ENCODE measurements around the gene CSMD2. TPM values are rescaled to one million over a fixed set of nuclear protein-coding genes. Genes with fewer than 3 reads are reported as not detected.

The CSMD2 gene
- polyA plus RNA-seq, 1 of the 3 experiments (the other 2 are of a cell fraction), result not detected

GRCh38 chr1:33948291-33948690 lies 216.7 kb downstream of the CSMD2 start:
- no peaks in the 10 kb centered on the region for H3K27me3 ChIP-seq (ENCODE audit: insufficient read depth)
- no peak overlapping the region for H2AFZ ChIP-seq (ENCODE audit: low read depth)
- WGBS (ENCODE audit: low lambda C conversion rate), result 55% methylated on average over 3 of the region's 3 CpGs
- no peak for DNase-seq
- H3K9me2 ChIP-seq, result no peaks in the 10 kb centered on the region
- no peaks in the 10 kb centered on the region; a peak in 1 of 4 replicates for H3K4me1 ChIP-seq (ENCODE audit: control insufficient read depth in 1 of 2, insufficient read depth in 2 of 2, low read depth in 1 of 2, low read length in 1 of 2)
- POLR2A ChIA-PET, result no interaction called here
- H4K20me1 ChIP-seq (ENCODE audit: insufficient read depth), result no peaks in the 10 kb centered on the region
- H3K79me2 ChIP-seq (ENCODE audit: insufficient read depth), result no peaks in the 10 kb centered on the region
- H3K36me3 ChIP-seq (replicated peaks in 1 of 2; ENCODE audit: control insufficient read depth in 1 of 2, insufficient read depth in 2 of 2, low read length in 1 of 2), result no peaks in the 10 kb centered on the region
- no peaks in the 10 kb centered on the region for H3K9me3 ChIP-seq
- no peak overlapping the region for H3K4me2 ChIP-seq
- H3K4me3 ChIP-seq (ENCODE audit: low read depth in 2 of 2, low read length in 1 of 2), result no peak overlapping the region
- H3F3A ChIP-seq (replicated peaks; ENCODE audit: insufficient read depth), result no peaks in the 10 kb centered on the region
- CTCF ChIA-PET, result interaction anchor here (0.8 kb wide), 1 partner anchor 224 kb away, joined by 3 read pairs; no protein-coding TSS in a partner anchor
- no peak overlapping the region for H3K27ac ChIP-seq (ENCODE audit: low read depth in 2 of 2, low read length in 1 of 2)
- no peak overlapping the region for H3K9ac ChIP-seq
- TF ChIP-seq, protein P1, sequence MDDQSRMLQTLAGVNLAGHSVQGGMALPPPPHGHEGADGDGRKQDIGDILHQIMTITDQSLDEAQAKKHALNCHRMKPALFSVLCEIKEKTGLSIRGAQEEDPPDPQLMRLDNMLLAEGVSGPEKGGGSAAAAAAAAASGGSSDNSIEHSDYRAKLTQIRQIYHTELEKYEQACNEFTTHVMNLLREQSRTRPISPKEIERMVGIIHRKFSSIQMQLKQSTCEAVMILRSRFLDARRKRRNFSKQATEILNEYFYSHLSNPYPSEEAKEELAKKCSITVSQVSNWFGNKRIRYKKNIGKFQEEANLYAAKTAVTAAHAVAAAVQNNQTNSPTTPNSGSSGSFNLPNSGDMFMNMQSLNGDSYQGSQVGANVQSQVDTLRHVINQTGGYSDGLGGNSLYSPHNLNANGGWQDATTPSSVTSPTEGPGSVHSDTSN (IDR thresholded peaks at IDR 0.05), result no peak
- TF ChIP-seq RCOR1 (IDR thresholded peaks at IDR 0.05; ENCODE audit: low read length), result no peak
- no peak for TF ChIP-seq YY1 (IDR thresholded peaks at IDR 0.05; ENCODE audit: low read depth)
- TF ChIP-seq, protein P2, sequence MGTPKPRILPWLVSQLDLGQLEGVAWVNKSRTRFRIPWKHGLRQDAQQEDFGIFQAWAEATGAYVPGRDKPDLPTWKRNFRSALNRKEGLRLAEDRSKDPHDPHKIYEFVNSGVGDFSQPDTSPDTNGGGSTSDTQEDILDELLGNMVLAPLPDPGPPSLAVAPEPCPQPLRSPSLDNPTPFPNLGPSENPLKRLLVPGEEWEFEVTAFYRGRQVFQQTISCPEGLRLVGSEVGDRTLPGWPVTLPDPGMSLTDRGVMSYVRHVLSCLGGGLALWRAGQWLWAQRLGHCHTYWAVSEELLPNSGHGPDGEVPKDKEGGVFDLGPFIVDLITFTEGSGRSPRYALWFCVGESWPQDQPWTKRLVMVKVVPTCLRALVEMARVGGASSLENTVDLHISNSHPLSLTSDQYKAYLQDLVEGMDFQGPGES (IDR thresholded peaks at IDR 0.05; ENCODE audit: low read depth, low read length), result no peak
- TF ChIP-seq NRF1 (IDR thresholded peaks at IDR 0.05; ENCODE audit: low read depth, low read length), result no peak
- TF ChIP-seq SIN3A (IDR thresholded peaks at IDR 0.05; ENCODE audit: borderline replicate concordance, low read depth, low read length), result no peak
- TF ChIP-seq ZBTB33 (IDR thresholded peaks at IDR 0.05; ENCODE audit: borderline replicate concordance, low read depth), result no peak
- TF ChIP-seq TCF12 (IDR thresholded peaks at IDR 0.05), result no peak
- no peak for TF ChIP-seq RXRA (IDR thresholded peaks at IDR 0.05; ENCODE audit: borderline replicate concordance, low read depth)
- no peak for TF ChIP-seq SMC3 (IDR thresholded peaks at IDR 0.05; ENCODE audit: low read depth, low read length)
- TF ChIP-seq, protein P3, sequence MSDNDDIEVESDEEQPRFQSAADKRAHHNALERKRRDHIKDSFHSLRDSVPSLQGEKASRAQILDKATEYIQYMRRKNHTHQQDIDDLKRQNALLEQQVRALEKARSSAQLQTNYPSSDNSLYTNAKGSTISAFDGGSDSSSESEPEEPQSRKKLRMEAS (IDR thresholded peaks at IDR 0.05; ENCODE audit: low read depth), result no peak
- no peak for TF ChIP-seq MEF2A (IDR thresholded peaks at IDR 0.05; ENCODE audit: borderline replicate concordance, low read depth)
- no peak for TF ChIP-seq ELF1 (IDR thresholded peaks at IDR 0.05)

GRCh38 chr1:33946836-33947235 lies 218.2 kb downstream of the CSMD2 start:
- no peaks in the 10 kb centered on the region for H3K9me2 ChIP-seq
- H3K4me3 ChIP-seq (ENCODE audit: low read depth in 2 of 2, low read length in 1 of 2), result no peak overlapping the region
- H3K9ac ChIP-seq, result no peak overlapping the region
- H3K79me2 ChIP-seq (ENCODE audit: insufficient read depth), result no peaks in the 10 kb centered on the region
- ChIA-PET CTCF (no interaction called here), POLR2A (no interaction called here)
- H3K27me3 ChIP-seq (ENCODE audit: insufficient read depth), result no peaks in the 10 kb centered on the region
- H3K36me3 ChIP-seq (replicated peaks in 1 of 2; ENCODE audit: control insufficient read depth in 1 of 2, insufficient read depth in 2 of 2, low read length in 1 of 2), result no peaks in the 10 kb centered on the region
- 31% methylated on average over 2 of the region's 2 CpGs for WGBS (ENCODE audit: low lambda C conversion rate)
- H2AFZ ChIP-seq (ENCODE audit: low read depth), result no peak overlapping the region
- H3F3A ChIP-seq (replicated peaks; ENCODE audit: insufficient read depth), result no peaks in the 10 kb centered on the region
- TF ChIP-seq SIN3A (IDR thresholded peaks at IDR 0.05; ENCODE audit: borderline replicate concordance, low read depth, low read length), result no peak
- no peak for TF ChIP-seq FOXJ3 (CRISPR knock-in tag; IDR thresholded peaks at IDR 0.05)
- no peak for TF ChIP-seq RAD21 (IDR thresholded peaks at IDR 0.05; ENCODE audit: low read length)
- TF ChIP-seq RCOR1 (IDR thresholded peaks at IDR 0.05; ENCODE audit: low read length), result no peak
- no peak for TF ChIP-seq ELF1 (IDR thresholded peaks at IDR 0.05)
- no peaks in the 10 kb centered on the region for H4K20me1 ChIP-seq (ENCODE audit: insufficient read depth)
- H3K27ac ChIP-seq (ENCODE audit: low read depth in 2 of 2, low read length in 1 of 2), result no peak overlapping the region
- no peaks in the 10 kb centered on the region for H3K9me3 ChIP-seq
- H3K4me2 ChIP-seq, result no peak overlapping the region
- no peaks in the 10 kb centered on the region; a peak in 1 of 4 replicates for H3K4me1 ChIP-seq (ENCODE audit: control insufficient read depth in 1 of 2, insufficient read depth in 2 of 2, low read depth in 1 of 2, low read length in 1 of 2)
- DNase-seq, result no peak
